Measurements from ENCODE around the gene EN1. TPM values are rescaled to one million over a fixed set of nuclear protein-coding genes. Genes with fewer than 3 reads are reported as not detected.

EN1 gene
- polyA plus RNA-seq, 2 of the 4 experiments (the other 2 are of a cell fraction) = 0.06 to 0.92 TPM

Other genes with a start within 250 kb of the EN1 start
- not detected in 2 replicates for gene MARCO, start 94.5 kb upstream of the EN1 start, polyA plus RNA-seq (2011; rRNA removed)
- 0.05 to 0.07 TPM in 2 of 3 replicates, not detected in the other for gene MARCO, start 94.5 kb upstream of the EN1 start, polyA plus RNA-seq (2017; fragmentation: RNase III; extraction: RNeasy Plus Mini Kit Qiagen cat#74134 plus additional on column Dnase treatment)

All from A549 (cell line).